ENCODE data around the gene ZNF628.

DNA sequence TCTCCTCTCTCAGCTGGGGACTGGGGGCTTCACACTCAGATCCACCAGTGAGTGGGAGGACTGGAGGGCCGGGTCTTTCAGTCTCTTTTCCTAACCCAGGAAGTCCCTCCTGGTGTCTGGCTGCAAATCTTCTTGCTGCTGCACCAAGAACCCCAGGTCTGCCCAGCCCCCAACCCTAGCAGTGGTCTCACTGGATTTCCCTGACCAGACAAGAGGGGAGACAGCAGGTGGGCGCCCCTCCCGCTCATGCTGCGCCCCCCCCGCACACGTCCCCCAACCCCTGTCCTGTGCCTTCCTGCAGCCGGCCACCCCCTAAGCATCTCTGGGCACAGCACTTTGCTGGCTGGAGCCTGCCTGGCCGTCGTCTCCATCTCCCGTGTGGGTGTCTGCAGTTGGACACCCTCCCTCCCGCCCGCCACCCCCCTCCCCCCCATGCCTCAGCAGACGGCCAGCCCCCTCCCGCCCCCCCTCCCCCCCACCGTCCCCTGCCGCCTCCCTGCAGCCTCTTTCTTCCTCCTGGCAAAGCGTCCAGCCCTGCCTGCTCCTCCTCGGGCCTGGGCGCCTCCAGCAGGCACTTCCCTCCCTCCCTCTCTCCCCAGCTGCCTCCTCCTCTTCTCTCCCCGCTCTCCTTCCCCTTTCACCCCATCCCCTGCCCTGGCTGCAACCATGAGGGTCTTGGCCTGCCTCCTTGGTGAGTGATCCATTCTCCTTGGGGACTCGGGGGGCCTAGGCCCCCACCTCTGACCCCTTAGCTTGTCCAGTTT, 11.7 kb downstream of the ZNF628 start, which contains the start of gene SSC5D:
- TF ChIP-seq ZNF8 (CRISPR knock-in tag; IDR thresholded peaks at IDR 0.05) = no peak
- no peak for TF ChIP-seq RARB (CRISPR knock-in tag; IDR thresholded peaks at IDR 0.05)
- no peak for TF ChIP-seq ZNF70 (CRISPR knock-in tag; IDR thresholded peaks at IDR 0.05)
- no peak for TF ChIP-seq ESRRG (CRISPR knock-in tag; IDR thresholded peaks at IDR 0.05)
- TF ChIP-seq PPARA (CRISPR knock-in tag; IDR thresholded peaks at IDR 0.05; ENCODE audit: borderline replicate concordance) = no peak
- TF ChIP-seq, protein P1, sequence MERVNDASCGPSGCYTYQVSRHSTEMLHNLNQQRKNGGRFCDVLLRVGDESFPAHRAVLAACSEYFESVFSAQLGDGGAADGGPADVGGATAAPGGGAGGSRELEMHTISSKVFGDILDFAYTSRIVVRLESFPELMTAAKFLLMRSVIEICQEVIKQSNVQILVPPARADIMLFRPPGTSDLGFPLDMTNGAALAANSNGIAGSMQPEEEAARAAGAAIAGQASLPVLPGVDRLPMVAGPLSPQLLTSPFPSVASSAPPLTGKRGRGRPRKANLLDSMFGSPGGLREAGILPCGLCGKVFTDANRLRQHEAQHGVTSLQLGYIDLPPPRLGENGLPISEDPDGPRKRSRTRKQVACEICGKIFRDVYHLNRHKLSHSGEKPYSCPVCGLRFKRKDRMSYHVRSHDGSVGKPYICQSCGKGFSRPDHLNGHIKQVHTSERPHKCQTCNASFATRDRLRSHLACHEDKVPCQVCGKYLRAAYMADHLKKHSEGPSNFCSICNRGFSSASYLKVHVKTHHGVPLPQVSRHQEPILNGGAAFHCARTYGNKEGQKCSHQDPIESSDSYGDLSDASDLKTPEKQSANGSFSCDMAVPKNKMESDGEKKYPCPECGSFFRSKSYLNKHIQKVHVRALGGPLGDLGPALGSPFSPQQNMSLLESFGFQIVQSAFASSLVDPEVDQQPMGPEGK (CRISPR knock-in tag; IDR thresholded peaks at IDR 0.05; ENCODE audit: borderline replicate concordance) = no peak
- no peak for TF ChIP-seq ARNTL (CRISPR knock-in tag; IDR thresholded peaks at IDR 0.05; ENCODE audit: borderline replicate concordance, low read depth)
- no peak for TF ChIP-seq ZNF565 (CRISPR knock-in tag; conservative IDR thresholded peaks at IDR 0.05; ENCODE audit: low read depth)
- TF ChIP-seq ZFP30 (CRISPR knock-in tag; IDR thresholded peaks at IDR 0.05) = no peak
- TF ChIP-seq, protein P2, sequence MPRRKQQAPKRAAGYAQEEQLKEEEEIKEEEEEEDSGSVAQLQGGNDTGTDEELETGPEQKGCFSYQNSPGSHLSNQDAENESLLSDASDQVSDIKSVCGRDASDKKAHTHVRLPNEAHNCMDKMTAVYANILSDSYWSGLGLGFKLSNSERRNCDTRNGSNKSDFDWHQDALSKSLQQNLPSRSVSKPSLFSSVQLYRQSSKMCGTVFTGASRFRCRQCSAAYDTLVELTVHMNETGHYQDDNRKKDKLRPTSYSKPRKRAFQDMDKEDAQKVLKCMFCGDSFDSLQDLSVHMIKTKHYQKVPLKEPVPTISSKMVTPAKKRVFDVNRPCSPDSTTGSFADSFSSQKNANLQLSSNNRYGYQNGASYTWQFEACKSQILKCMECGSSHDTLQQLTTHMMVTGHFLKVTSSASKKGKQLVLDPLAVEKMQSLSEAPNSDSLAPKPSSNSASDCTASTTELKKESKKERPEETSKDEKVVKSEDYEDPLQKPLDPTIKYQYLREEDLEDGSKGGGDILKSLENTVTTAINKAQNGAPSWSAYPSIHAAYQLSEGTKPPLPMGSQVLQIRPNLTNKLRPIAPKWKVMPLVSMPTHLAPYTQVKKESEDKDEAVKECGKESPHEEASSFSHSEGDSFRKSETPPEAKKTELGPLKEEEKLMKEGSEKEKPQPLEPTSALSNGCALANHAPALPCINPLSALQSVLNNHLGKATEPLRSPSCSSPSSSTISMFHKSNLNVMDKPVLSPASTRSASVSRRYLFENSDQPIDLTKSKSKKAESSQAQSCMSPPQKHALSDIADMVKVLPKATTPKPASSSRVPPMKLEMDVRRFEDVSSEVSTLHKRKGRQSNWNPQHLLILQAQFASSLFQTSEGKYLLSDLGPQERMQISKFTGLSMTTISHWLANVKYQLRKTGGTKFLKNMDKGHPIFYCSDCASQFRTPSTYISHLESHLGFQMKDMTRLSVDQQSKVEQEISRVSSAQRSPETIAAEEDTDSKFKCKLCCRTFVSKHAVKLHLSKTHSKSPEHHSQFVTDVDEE (CRISPR knock-in tag; IDR thresholded peaks at IDR 0.05) = no peak
- TF ChIP-seq TOX (CRISPR knock-in tag; IDR thresholded peaks at IDR 0.05; ENCODE audit: borderline replicate concordance) = no peak
- TF ChIP-seq SNAI2 (CRISPR knock-in tag; IDR thresholded peaks at IDR 0.05) = no peak
- no peak for TF ChIP-seq GLIS3 (CRISPR knock-in tag; IDR thresholded peaks at IDR 0.05)

Data from SK-N-SH treated with all-trans-retinoic acid at 6 μM for 48 hours (cell line).